ENCODE measurements around the gene C10orf67. TPM values are rescaled to one million over a fixed set of nuclear protein-coding genes. Genes with fewer than 3 reads are reported as not detected.

Gene C10orf67
- total and polyA plus RNA-seq, 9 of the 15 experiments (the other 6 are each of a cell fraction or from before 2014, with no cell fraction given): not detected

DNA sequence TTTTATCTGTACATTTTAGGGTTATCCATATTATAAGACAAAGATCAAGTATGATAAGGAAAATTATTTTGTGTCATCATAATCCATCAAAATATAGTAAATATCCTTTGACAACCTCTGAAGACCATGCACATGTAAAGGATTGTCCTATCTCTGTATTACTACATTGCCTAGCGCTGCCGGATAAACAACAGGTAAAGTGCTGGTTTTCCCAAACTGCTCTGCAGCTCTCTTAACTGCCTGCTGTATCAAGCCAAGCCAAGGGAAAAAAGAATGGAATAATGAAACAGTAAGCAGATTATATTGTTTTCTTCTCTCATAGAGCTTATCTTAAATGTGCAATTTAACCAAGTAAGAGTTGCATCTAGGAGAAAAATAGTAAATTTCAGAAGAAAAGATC is 81.7 kb downstream of the C10orf67 start:
- Histone ChIP-seq H3K9ac (ENCODE audit: insufficient read depth in 1 of 2, low read depth in 2 of 2, low read length in 2 of 2) (no peak overlapping the region), H3K27me3 (ENCODE audit: control insufficient read depth in 2 of 2, insufficient read depth in 2 of 2, low read length in 2 of 2) (peaks cover 0 to 8% of the 10 kb centered on the region in 2 experiments; a peak in 1 of 5 replicates), H3K36me3 (ENCODE audit: control insufficient read depth, insufficient read depth, low read length) (no peaks in the 10 kb centered on the region), H3K27ac (ENCODE audit: extremely low read depth, low read depth, low read length) (no peak overlapping the region), H3K79me2 (ENCODE audit: control insufficient read depth, insufficient read depth, low read length) (no peaks in the 10 kb centered on the region), H2AFZ (ENCODE audit: low read depth, low read length) (no peak overlapping the region), H4K20me1 (replicated peaks; ENCODE audit: control insufficient read depth, insufficient read depth, low read length) (no peaks in the 10 kb centered on the region; the same call in 1 of the 2 replicates), H3K4me2 (ENCODE audit: insufficient read depth, low read length) (no peak overlapping the region), H3K9me1 (ENCODE audit: control insufficient read depth, insufficient read depth, low read length) (no peaks in the 10 kb centered on the region), H3K4me1 (replicated peaks in 1 of 2; ENCODE audit: control insufficient read depth in 2 of 2, insufficient read depth in 2 of 2, low read length in 2 of 2) (no peaks in the 10 kb centered on the region), H3K4me3 (no peak overlapping the region), H3K9me3 (replicated peaks; ENCODE audit: control insufficient read depth, insufficient read depth, low read depth, low read length) (no peaks in the 10 kb centered on the region; the same call in 1 of the 2 replicates)
- DNase-seq (ENCODE audit: extremely low read depth in 1 of 4, low spot score in 3 of 4) (no peak), FAIRE-seq (no peak), ATAC-seq (no peak)
- intact Hi-C loops (cut with micrococcal nuclease): no loop called here
- ChIA-PET CTCF (ENCODE audit: low intra/inter-chr PET ratio) (no interaction called here), POLR2A (no interaction called here)
- BruUV-seq (replicated peaks): no TSS peak
- in situ Hi-C loops (cut with MboI): no loop called here
- 0% methylated on average over 2 of the region's 2 CpGs for WGBS (ENCODE audit: insufficient coverage, low coverage, missing lambda C conversion rate)
- TF ChIP-seq MTA3 (IDR thresholded peaks at IDR 0.05; ENCODE audit: borderline replicate concordance) (no peak), RAD51 (IDR thresholded peaks at IDR 0.05; ENCODE audit: borderline replicate concordance, low read depth) (no peak), C11orf30 (IDR thresholded peaks at IDR 0.05; ENCODE audit: low read depth) (no peak), HNRNPLL (IDR thresholded peaks at IDR 0.05; ENCODE audit: low read depth, low read length, poor library complexity, severe bottlenecking) (no peak), ZNF146 (CRISPR knock-in tag; IDR thresholded peaks at IDR 0.05; ENCODE audit: unreplicated experiment) (no peak), SP1 (CRISPR knock-in tag; IDR thresholded peaks at IDR 0.05) (no peak), TCF7 (IDR thresholded peaks at IDR 0.05; ENCODE audit: borderline replicate concordance) (no peak), RBM39 (optimal IDR thresholded peaks at IDR 0.05; ENCODE audit: low read depth, low read length) (no peak), ZNF76 (CRISPR knock-in tag; IDR thresholded peaks at IDR 0.05; ENCODE audit: borderline replicate concordance) (no peak), MYNN (IDR thresholded peaks at IDR 0.05) (no peak), MYNN (CRISPR knock-in tag; IDR thresholded peaks at IDR 0.05) (no peak), ZNF696 (CRISPR knock-in tag; conservative IDR thresholded peaks at IDR 0.05) (no peak)
- TF ChIP-seq, protein P1, sequence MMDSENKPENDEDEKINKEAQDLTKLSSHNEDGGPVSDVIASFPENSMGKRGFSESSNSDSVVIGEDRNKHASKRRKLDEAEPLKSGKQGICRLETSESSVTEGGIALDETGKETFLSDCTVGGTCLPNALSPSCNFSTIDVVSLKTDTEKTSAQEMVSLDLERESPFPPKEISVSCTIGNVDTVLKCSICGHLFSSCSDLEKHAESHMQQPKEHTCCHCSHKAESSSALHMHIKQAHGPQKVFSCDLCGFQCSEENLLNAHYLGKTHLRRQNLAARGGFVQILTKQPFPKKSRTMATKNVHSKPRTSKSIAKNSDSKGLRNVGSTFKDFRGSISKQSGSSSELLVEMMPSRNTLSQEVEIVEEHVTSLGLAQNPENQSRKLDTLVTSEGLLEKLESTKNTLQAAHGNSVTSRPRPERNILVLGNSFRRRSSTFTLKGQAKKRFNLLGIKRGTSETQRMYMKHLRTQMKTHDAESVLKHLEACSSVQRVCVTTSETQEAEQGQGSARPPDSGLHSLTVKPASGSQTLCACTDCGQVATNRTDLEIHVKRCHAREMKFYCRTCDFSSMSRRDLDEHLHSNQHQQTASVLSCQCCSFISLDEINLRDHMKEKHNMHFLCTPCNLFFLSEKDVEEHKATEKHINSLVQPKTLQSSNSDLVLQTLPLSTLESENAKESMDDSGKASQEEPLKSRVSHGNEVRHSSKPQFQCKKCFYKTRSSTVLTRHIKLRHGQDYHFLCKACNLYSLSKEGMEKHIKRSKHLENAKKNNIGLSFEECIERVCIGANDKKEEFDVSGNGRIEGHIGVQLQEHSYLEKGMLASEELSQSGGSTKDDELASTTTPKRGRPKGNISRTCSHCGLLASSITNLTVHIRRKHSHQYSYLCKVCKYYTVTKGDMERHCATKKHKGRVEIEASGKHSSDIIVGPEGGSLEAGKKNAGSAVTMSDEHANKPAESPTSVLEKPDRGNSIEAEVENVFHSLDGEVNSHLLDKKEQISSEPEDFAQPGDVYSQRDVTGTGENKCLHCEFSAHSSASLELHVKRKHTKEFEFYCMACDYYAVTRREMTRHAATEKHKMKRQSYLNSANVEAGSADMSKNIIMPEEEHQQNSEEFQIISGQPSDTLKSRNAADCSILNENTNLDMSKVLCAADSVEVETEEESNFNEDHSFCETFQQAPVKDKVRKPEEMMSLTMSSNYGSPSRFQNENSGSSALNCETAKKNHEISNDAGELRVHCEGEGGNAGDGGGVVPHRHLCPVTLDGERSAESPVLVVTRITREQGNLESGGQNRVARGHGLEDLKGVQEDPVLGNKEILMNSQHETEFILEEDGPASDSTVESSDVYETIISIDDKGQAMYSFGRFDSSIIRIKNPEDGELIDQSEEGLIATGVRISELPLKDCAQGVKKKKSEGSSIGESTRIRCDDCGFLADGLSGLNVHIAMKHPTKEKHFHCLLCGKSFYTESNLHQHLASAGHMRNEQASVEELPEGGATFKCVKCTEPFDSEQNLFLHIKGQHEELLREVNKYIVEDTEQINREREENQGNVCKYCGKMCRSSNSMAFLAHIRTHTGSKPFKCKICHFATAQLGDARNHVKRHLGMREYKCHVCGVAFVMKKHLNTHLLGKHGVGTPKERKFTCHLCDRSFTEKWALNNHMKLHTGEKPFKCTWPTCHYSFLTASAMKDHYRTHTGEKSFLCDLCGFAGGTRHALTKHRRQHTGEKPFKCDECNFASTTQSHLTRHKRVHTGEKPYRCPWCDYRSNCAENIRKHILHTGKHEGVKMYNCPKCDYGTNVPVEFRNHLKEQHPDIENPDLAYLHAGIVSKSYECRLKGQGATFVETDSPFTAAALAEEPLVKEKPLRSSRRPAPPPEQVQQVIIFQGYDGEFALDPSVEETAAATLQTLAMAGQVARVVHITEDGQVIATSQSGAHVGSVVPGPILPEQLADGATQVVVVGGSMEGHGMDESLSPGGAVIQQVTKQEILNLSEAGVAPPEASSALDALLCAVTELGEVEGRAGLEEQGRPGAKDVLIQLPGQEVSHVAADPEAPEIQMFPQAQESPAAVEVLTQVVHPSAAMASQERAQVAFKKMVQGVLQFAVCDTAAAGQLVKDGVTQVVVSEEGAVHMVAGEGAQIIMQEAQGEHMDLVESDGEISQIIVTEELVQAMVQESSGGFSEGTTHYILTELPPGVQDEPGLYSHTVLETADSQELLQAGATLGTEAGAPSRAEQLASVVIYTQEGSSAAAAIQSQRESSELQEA (IDR thresholded peaks at IDR 0.05; ENCODE audit: low read depth): no peak
- TF ChIP-seq, protein P2, sequence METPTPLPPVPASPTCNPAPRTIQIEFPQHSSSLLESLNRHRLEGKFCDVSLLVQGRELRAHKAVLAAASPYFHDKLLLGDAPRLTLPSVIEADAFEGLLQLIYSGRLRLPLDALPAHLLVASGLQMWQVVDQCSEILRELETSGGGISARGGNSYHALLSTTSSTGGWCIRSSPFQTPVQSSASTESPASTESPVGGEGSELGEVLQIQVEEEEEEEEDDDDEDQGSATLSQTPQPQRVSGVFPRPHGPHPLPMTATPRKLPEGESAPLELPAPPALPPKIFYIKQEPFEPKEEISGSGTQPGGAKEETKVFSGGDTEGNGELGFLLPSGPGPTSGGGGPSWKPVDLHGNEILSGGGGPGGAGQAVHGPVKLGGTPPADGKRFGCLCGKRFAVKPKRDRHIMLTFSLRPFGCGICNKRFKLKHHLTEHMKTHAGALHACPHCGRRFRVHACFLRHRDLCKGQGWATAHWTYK (CRISPR knock-in tag; IDR thresholded peaks at IDR 0.05): no peak

Data from K562 (cell line).